NCI-H146 (cell line): Measurements from ENCODE around the gene OBSCN.
A peak's percentile ranks its signal among the peaks of the same experiment; 100 is the strongest.

Experiments used
- DNase-seq: peaks from one replicate; lab custom pipeline; 2025; lab: John Stamatoyannopoulos, UW

OBSCN gene

DNA sequence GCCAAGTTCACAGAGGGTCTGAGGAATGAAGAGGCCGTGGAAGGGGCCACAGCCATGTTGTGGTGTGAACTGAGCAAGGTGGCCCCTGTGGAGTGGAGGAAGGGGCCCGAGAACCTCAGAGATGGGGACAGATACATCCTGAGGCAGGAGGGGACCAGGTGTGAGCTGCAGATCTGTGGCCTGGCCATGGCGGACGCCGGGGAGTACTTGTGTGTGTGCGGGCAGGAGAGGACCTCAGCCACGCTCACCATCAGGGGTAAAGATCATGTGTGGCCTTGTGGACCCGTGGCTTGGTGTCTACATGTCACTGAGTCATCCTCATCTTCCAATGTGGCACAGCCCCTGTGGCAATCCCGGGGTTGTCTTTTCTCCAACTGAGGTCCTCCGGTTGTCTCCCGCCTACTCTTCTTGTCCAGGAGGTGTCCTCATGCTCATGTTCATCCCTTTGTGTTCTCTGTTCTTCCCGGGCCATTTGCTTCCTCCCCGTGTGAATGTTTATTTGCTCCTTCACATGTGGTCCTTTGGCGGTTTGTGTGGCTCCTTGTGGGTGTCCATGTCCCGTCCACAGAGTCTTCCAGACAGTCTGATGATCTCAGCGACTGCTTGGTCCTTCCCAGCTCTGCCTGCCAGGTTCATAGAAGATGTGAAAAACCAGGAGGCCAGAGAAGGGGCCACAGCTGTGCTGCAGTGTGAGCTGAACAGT lies 84.2 kb downstream of the OBSCN start:
- DNase-seq: peak; percentile 7

DNA sequence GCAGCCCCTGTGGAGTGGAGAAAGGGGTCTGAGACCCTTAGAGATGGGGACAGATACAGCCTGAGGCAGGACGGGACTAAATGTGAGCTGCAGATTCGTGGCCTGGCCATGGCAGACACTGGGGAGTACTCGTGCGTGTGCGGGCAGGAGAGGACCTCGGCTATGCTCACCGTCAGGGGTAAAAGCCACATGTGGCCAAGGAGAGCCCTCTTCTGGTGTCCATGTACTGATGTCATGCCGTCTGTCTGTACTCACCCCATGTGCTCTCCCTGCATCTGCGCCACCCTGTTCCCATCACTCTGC lies 84.7 kb downstream of the OBSCN start:
- DNase-seq: no peak

DNA sequence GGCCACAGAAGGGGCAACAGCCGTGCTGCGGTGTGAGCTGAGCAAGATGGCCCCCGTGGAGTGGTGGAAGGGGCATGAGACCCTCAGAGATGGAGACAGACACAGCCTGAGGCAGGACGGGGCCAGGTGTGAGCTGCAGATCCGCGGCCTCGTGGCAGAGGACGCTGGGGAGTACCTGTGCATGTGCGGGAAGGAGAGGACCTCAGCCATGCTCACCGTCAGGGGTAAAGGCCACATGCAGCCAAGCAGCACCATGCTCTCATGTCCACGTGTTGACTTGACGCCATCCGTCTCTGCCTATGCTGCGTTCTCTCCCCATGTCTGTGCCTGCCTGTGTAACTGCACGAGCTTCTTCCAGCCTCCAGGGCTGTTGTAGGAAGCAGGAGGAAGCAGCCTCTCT lies 85.5 kb downstream of the OBSCN start:
- DNase-seq: no peak

DNA sequence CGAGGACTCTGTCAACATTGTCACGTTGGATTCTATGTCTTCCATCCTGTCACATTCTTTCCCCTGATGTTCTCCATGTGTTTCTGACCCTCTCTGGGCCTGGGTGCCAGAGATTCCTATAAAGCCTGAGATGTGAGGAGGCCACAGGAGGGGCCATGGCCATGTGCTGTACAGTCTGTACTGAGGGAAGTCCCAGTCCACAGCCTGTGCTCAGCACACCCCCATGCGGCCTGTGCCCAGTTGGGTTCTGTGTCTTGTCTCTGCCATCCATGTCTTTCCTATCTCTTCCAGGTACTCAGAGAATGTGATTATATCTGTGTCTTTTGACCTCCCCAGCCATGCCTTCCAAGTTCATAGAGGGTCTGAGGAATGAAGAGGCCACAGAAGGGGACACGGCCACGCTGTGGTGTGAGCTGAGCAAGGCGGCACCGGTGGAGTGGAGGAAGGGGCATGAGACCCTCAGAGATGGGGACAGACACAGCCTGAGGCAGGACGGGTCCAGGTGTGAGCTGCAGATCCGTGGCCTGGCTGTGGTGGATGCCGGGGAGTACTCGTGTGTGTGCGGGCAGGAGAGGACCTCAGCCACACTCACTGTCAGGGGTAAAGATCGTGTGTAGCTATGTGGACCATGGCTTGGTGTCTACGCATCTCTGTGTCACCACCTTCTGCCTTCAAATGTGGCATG lies 86.1 kb downstream of the OBSCN start:
- DNase-seq: no peak

DNA sequence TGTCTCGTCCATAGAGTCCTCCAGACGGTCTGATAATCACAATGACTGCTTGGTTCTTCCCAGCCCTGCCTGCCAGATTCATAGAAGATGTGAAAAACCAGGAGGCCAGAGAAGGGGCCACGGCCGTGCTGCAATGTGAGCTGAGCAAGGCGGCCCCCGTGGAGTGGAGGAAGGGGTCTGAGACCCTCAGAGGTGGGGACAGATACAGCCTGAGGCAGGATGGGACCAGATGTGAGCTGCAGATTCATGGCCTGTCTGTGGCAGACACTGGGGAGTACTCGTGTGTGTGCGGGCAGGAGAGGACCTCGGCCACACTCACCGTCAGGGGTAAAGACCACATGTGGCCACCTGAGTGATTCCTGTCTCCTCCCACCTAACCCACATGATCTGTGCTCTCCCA lies 86.9 kb downstream of the OBSCN start:
- DNase-seq: no peak

DNA sequence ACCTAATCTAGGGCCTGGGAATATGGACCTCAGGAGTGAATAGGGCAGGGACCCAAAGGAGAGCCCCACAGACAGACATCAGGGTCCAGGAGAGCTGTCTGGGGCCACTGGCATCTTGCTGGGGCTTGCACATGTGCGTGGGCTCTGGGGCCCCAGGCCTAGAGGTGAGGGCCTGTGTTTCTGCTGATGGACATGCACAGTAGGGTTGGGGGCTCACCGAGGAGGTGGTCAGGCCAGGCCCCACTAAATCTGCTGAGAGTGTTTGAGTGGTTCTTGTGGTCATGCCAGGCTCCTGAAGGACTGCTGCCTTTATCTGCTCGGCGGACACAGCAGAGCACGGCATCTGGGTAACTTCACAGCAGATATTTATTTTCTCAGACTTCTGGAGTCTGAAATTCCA lies 87.4 kb downstream of the OBSCN start:
- no peak for DNase-seq

DNA sequence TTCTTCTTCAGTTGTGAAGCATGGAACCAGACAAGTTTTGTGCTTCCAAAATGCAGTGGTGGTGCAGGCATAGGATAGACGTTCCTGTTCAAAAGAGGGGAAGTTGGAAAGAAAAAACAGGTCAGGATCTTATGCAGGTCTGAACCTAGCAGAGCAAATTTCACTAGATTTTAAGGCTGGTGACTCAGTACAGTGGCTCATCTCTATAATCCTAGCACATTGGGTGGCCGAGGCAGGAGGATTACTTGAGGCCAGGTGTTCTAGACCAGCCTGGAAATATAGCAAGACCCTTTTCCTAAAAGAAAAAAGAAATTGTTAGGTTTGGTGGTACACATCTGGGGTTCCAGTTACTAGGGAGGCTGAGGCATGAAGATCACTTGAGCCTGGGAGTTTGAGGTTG lies 88.1 kb downstream of the OBSCN start:
- no peak for DNase-seq

DNA sequence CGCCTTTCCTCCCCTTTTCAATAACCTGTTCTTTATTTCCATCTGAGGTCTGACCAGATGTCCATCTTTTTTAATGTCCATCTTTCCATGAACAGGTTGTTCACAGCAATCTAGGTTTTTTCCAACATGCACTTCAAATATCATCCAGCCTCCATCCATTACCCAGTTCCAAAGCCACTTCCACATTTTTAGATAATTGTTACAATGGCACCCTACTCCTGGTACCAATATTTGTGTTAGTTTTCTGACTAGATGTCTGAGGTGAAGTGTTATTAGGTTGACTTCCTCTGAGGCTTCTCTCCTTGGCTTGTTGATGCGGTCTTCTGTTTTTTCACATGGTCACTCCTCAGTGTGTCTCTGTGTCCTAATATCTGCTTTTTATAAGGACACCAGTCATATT lies 89.4 kb downstream of the OBSCN start:
- DNase-seq: no peak

DNA sequence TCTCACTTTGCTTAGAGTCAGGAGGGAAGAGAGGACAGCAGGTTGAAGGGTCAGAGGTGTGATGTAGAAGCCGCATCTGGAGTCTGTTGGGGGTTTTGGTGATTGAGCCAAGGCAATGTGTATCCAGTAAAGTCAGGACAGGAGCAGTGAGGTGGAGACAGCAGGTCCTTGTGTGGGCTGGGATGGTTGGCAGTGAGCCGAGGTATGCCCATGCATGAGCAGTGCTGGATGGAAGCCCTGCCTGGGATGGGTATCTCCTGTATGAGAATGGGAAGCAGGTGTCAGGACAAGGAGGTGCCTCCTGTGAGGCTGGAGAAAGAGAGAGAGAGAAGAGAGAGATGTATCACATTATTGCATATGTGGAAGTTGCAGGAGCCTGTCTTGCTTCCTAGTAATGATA lies 90.0 kb downstream of the OBSCN start:
- no peak for DNase-seq

DNA sequence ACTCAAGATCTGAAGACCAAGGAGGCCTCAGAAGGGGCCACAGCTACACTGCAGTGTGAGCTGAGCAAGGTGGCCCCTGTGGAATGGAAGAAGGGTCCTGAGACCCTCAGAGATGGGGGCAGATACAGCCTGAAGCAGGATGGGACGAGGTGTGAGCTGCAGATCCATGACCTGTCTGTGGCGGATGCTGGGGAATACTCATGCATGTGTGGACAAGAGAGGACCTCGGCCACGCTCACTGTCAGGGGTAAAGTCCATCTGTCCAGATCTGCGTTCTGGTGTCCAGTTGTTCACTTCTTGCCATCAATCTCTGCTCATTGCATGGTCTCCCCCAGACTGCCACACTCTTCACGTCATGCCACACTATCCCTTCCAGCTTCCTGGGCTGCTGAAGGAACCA lies 90.6 kb downstream of the OBSCN start:
- DNase-seq: no peak

DNA sequence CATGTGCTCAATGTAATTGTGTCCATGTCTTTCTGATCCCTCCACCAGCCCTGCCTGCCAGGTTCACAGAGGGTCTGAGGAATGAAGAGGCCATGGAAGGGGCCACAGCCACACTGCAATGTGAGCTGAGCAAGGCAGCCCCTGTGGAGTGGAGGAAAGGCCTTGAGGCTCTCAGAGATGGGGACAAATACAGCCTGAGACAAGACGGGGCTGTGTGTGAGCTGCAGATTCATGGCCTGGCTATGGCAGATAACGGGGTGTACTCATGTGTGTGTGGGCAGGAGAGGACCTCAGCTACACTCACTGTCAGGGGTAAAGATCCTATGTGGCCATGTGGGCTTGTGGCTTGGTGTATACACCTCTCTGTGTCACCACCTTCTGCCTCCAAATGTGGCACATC lies 91.4 kb downstream of the OBSCN start:
- DNase-seq: no peak

DNA sequence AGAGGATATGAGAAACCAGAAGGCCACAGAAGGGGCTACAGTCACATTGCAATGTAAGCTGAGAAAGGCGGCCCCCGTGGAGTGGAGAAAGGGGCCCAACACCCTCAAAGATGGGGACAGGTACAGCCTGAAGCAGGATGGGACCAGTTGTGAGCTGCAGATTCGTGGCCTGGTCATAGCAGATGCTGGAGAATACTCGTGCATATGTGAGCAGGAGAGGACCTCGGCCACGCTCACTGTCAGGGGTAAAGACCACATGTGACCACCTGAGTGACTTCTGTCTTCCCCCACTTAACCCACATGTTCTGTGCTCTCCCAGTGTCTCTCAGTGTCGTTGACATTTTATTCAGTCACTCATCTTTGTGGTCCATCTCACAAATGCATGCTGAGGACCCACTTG lies 92.1 kb downstream of the OBSCN start:
- no peak for DNase-seq

DNA sequence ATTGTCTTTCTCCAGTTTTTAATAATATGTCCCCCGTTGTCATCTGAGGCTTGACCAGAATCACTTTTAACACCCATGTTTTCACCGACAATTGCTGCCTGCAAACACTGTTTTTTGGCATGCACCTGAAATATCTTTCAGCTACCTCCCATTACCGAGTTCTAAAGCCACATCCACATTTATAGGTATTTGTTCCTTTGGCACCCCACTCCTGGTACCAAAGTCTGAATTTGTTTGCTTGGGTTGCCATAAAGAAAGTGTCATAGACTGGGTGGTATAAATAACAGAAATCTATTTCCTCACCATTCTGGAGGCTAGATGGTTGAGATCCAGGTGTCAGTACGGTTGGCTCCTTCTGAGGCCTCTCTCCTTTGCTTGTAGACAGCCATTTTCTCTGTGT lies 94.2 kb downstream of the OBSCN start:
- DNase-seq: no peak

DNA sequence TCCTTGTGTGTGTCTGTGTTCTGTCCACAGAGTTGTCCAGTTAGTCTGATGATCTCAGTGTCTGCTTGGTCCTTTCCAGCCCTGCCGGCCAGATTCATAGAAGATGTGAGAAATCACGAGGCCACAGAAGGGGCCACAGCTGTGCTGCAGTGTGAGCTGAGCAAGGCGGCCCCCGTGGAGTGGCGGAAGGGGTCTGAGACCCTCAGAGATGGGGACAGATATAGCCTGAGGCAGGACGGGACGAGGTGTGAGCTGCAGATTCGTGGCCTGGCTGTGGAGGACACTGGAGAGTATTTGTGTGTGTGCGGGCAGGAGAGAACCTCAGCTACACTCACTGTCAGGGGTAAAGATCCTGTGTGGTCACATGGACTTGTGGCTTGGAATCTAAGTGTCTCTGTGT lies 95.8 kb downstream of the OBSCN start:
- DNase-seq: no peak

DNA sequence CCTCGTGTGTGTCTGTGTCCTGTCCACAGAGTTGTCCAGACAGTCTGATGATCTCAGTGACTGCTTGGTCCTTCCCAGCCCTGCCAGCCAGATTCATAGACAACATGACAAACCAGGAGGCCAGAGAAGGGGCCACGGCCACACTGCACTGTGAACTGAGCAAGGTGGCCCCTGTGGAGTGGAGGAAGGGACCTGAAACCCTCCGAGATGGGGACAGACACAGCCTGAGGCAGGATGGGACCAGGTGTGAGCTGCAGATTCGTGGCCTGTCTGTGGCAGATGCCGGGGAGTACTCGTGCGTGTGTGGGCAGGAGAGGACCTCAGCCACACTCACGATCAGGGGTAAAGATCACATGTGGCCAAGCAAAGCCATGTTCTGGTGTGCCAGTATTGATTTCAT lies 96.4 kb downstream of the OBSCN start:
- no peak for DNase-seq

DNA sequence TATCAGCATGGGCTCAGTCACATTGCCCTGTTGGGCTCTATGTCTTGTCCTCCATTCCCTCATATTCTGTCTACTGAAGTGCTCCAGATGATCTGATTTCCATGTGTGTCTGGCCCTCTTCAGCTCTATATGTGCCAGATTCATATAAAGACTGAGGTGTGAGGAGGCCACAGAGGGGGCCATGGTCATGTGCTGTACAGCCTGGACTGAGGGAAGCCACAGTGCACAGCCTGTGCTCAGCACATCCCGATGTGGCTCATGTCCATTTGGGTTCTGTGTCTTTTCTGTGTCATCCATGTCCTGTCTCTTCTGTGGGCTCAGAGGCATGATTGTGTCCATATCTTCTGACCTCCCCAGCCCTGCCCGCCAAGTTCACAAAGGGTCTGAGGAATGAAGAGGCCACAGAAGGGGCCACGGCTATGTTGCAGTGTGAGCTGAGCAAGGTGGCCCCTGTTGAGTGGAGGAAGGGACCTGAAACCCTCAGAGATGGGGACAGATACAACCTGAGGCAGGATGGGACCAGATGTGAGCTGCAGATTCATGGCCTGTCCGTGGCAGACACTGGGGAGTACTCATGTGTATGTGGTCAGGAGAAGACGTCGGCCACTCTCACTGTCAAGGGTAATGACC lies 97.0 kb downstream of the OBSCN start:
- DNase-seq: no peak

DNA sequence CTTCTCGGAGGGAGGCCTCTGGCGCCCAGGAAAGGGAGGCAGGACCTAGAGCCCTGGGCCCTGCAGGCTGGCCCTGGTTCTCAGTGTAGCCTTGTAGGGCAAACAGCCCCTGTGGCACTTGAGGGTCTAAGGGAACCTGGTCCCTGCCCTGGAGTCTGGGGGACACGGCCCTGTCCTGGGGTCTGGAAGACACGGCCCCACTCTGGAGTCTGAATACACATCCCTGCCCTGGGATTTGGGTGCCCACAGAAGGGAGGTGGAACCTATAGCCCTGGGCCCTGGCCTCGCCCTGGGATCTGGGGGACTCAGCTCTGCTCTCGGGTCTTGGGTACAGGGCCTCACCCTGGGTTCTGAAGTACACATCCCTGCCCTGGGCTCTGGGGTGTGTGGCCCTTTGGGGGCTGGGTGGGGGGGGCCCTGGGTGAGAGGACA lies 97.9 kb downstream of the OBSCN start:
- DNase-seq: no peak

DNA sequence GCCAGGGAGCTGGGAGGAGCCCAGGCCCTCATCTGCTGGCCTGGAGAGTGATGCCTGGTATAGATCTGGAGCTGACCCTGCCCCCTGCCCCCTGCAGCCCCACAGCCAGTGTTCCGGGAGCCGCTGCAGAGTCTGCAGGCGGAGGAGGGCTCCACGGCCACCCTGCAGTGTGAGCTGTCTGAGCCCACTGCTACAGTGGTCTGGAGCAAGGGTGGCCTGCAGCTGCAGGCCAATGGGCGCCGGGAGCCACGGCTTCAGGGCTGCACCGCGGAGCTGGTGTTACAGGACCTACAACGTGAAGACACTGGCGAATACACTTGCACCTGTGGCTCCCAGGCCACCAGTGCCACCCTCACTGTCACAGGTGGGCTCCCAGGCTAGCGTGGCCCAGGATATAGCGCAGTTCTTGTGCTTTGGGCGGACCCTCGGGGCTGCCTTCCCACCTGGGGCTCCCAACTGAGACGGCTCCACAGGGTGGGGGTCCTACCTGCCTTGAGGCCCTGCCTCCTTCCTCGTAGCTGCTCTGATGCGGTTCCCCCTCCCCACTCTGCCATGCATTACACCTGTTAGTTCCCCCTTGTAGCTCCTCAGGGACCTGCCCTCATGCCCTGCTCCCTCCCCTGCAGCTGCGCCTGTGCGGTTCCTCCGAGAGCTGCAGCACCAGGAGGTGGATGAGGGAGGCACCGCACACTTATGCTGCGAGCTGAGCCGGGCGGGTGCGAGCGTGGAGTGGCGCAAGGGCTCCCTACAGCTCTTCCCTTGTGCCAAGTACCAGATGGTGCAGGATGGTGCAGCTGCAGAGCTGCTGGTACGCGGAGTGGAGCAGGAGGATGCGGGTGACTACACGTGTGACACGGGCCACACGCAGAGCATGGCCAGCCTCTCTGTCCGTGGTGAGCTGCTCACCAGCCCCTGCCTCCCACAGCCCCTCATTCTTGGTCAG lies 98.7 kb downstream of the OBSCN start:
- peak; percentile 18 for DNase-seq

DNA sequence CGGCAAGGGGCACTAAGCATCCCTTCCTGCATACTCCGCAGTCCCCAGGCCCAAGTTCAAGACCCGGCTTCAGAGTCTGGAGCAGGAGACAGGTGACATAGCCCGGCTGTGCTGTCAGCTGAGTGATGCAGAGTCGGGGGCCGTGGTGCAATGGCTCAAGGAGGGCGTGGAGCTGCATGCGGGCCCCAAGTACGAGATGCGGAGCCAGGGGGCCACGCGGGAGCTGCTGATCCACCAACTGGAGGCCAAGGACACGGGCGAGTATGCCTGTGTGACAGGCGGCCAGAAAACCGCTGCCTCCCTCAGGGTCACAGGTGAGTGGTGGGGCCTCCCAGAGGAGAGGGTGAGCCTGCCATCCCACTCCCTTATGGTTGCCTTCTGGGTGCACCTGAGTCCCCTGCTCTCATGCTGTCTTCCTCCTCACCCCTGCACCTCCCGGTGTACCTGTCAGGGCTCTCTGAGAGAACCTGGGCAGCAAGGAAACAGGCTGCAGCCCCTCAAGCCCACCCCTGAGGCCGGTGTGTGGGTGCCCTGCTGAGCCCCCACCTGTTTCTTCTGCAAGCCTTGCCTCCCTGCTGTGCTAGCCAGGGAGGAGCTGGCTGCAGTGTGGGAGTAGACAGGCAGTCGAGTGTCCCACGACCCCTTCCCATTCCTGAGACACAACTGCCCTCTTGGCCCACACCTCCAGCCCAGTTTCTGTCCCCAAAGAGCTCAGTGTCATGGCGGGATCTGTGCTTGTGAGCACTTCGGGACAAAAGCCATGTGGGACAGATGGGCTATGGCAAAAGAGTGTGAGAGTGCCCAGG lies 99.6 kb downstream of the OBSCN start:
- DNase-seq: no peak

DNA sequence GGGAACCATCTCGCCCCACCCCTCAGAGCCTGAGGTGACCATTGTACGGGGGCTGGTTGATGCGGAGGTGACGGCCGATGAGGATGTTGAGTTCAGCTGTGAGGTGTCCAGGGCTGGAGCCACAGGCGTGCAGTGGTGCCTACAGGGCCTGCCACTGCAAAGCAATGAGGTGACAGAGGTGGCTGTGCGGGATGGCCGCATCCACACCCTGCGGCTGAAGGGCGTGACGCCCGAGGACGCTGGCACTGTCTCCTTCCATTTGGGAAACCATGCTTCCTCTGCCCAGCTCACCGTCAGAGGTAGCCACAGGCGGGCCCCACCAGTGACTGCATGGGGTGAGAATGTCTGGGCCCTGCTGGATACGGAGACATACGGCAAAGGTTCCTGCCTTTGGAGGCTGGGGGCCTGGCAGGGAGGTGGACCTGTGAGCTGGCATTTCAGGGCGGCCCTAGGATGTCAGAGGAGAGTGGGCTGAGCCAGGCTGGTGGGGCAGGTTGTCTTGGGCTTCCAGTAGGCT lies 100.3 kb downstream of the OBSCN start:
- no peak for DNase-seq

DNA sequence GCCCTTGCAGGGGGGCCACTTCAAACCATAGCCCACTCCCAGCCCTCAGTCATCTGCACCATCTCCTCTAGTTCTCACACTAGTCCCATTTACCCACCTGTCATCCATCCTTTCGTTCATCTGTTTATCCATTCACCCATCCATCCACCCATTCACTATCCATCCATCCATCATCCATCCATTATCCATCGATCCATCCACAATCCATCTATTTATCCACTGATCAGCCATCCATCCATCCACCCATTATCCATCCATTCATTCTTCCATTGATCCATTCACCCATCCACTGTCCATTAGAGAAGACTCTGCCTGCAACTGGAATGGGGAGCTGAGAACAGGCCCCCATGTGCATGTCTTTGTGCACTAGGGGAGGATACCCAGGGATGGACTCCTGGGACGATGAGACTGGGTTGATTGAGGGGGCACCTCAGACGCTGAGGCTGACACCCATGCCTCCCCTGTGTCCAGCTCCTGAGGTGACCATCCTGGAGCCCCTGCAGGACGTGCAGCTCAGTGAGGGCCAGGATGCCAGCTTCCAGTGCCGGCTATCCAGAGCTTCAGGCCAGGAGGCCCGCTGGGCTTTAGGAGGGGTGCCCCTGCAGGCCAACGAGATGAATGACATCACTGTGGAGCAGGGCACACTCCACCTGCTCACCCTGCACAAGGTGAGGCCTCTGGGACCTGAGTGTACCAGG lies 100.9 kb downstream of the OBSCN start:
- no peak for DNase-seq
